Activated CD4-positive, CD25-positive, alpha-beta regulatory T cell treated with anti-CD3 and anti-CD28 coated beads, Interleukin-2, amount 50 U/mL, for 24 hours (primary cell): ENCODE data around the gene AFF3.

Experiments
- ATAC-seq, 2 donors: fragments of 150-1000 bp; cut with Tn5 transposase; one replicate each; pipeline ENCODE4 v1.10.0; 2021; ENCODE audit warnings: mild to moderate bottlenecking in 1 of 2, moderate library complexity in 1 of 2

The AFF3 gene

DNA sequence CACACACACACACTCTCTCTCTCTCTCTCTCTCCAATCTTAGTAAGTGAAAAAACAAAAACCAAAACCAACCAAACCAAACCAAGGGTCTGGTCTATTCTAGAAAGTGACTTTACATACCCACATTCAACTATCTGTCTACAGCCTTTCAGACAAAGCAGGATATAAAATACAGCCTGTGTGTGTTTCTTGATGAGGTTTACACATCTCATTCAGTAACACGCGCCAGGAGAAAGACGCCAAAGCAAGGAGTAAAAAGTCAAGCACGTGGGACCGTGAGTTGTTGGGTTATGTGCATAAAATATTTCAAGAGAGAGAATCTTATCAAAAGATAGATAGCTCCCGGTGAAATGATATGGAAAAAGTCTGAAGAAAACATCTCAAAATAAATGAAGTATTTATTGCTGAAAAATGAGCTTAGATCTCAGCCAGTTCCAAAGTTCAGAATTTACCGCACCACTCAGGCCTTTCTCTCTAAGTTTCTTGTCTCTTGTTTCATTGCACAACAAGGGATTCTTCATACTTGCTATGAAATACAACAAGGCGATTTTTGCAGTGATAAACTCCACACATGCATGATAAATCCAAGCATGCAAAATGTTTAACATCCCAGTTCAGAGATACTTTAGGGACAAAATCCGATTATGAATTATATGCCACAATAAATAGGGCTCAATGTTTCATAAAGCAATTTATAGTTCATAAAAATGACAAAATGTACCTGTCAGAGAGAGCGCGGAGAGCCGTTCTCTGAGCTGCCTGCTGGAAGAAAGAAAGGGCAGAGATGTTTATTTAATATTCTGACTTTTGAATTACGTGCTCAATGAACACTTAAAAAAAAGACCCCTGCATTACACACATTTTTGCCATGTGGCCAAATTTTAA, 493.2 kb downstream of the AFF3 start:
- no peak for ATAC-seq

DNA sequence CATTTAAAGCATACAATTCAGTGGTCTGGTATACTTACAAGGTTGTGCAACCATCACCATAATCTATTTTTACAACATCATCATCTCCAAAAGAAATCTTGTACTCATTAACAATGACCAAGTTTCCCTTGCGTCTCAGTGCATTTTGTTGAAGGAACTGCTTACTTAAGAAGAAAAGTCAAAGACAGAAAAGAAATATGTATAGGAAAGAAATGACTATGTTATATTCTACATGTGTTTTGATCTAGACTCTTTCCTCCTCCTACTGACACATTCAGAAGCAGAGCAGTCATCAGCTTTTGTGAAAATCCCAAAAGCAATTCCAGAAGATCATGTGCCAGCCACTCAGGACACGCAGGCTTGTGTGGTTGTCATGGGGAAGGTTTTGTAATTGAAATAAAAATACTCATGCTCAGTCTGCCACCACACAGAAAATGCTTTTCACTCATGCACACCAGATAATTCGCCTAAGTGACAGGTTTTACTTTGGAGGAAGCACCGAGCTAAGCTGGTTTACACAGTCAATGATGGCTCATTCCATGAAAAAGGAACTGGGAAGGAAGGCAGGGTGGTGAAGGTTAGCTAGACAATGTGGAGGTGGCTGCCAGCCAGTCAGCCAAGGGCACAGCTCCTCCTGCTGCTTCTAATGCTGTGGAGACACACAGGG, 494.1 kb downstream of the AFF3 start:
- no peak for ATAC-seq

GRCh38 chr2:99645960-99646359, 496.4 kb downstream of the AFF3 start:
- ATAC-seq, result no peak

- no peak for ATAC-seq
These were observed 498.0 kb downstream of the AFF3 start for GRCh38 chr2:99644419-99644787.

GRCh38 chr2:99643787-99644418, 498.5 kb downstream of the AFF3 start:
- no peak for ATAC-seq

DNA sequence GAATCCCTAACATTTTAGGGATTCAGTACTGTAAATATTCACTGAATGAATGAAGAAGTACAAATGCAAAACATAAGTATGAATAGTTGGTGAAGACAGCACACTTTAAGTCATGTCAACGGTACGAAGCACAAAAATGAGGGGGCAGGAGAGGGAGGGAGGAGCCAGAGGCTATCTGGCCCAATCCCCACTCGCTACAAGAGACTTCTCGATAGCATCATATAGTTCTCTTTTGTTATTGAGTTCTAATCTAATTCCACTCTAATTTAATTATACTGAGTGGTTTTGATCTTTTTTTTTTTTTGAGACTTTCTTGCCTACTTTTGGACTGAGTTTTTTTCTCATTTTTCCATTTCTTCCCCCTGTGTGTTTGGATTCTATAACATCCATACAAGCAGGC, 500.4 kb downstream of the AFF3 start:
- no peak for ATAC-seq

DNA sequence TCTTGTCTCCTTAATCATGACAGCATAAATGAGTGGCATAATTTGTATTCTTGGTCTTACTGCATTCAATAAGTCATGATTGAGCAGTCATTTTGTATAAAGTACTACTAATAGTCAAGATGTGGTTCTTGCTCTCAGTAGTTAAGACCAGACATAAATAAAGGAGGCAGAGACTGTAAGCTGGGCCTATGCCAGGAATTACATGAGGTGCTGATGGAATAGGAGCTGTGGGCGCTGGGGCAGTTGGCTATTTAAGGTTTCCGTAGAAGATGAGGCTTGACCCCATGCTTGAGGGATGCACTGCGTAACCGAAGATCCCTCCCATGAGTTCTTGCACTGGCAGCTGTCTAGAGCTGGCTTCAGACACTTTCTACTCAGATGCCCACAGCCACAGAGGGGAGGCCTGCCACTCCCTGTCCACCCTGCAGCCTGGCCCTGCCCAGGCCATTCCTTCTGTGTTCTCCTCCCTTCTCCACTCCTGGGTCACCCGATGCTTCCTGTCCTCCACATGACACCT, 501.7 kb downstream of the AFF3 start:
- no peak for ATAC-seq

DNA sequence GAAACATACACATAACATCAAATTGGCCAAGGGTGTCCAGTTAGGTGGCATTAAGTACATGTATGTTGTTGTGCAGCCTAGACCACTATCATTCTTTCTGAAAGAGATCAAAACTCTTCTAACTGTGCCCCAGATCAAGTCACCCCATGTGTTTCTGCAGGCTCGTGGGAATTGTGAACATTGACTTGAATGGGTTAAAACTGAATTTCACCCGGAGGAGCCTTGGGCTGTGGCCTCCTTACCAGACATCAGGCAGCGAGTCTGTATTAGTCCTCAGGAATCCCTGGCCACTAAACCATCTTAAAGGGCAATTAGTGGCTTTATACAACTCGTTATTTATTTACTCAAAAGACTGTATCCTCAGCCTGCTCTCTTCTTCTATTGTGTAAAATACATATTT, 503.6 kb downstream of the AFF3 start:
- ATAC-seq, result no peak

- ATAC-seq, result no peak
These were observed 505.2 kb downstream of the AFF3 start for GRCh38 chr2:99637159-99637697.

- ATAC-seq, result no peak
These were observed 506.0 kb downstream of the AFF3 start for GRCh38 chr2:99636144-99637034.

DNA sequence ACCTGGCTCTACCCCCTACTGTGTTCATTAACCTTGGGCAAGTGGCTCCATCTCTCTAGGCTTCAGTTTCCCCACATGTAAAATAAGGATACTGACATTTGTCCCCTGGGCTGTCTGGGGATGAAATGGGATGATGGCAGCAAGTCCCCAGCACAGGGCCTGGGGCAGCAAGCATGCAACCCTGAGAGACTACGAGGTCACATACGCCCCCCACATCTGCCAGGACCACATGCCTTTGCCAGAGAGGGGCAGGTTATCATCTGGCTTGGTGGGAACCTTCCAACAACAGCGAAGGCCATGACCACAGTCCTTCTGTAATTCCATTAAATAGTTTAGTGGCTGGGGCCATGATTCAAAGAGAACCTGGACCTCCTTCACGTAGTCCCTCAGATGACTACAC, 506.7 kb downstream of the AFF3 start:
- ATAC-seq, result no peak

- no peak for ATAC-seq
These were observed 508.2 kb downstream of the AFF3 start for GRCh38 chr2:99634234-99634633.

DNA sequence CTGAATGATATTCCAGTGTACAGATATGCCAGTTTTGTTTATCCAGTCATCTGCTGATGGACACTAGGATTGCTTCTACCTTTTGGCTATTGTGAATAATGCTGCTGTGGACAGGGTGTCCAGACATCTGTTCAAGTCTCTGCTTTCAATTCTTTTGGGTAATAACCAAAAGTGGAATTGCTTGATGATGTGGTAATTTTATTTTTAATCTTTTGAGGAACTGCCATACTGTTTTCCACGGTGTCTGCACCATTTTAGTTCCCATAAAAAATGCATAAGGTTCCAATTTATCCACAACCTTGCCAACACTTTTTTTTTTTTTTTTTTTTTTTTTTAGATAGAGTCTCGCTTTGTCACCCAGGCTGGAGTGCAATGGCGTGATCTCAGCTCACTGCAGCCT, 510.7 kb downstream of the AFF3 start:
- ATAC-seq, result no peak

DNA sequence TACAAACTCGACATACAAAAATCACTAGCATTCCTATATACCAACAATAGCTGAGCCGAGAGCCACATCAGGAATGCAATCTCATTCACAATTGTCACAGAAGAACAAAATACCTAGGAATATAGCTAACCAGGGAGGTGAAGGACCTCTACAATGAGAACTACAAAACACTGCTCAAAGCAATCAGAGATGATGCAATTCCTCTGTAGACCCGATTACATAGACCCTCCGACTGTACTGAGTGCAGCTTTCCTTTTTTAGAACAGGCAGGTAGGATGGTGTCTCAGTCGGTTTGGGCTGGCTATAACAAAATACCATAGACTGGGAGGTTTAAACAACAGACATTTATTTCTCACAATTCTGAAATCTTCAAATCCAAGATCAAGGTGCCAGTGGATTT, 513.1 kb downstream of the AFF3 start:
- ATAC-seq, result no peak

GRCh38 chr2:99626158-99626557, 516.2 kb downstream of the AFF3 start:
- no peak for ATAC-seq

DNA sequence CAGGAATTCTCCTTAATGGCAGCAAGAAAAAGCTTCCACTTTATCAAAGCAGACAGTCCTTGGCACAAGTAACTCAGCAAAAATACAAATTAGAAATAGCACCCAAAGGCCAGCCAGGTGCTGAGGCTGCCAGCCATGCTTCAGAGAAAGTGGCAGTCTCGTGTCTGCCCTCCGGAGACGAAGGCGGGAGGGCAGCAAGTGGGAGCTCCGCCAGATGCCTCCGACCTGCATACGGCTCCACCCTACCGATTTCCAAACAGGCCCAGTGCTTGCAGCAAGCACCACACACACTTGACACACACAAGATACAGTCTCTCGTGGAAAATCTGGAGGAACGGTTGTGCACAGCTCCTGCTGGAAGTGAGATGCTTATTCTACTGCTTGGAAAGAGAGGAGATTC, 517.7 kb downstream of the AFF3 start:
- ATAC-seq, result no peak

DNA sequence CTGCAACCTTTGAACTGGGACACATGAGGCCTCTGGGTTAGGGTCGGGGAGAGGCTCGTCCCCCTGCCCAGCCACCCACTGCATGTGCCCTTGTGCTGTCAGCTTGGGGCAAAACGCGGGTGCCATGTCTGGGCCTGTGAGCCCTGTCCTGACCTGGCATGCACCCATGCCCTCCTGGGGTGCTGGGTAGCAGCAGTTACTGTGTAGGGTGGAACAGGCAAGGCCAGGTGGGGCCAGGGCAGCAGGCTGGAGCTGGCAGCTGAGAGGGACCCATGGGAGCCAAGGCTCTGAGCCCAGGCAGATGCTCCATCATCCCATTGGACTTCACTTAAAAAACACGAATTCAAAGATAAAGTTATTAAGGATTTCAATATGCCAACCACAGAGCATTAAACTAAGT, 518.8 kb downstream of the AFF3 start:
- ATAC-seq, result no peak

GRCh38 chr2:99623035-99623434, 519.4 kb downstream of the AFF3 start:
- no peak for ATAC-seq

- no peak for ATAC-seq
These were observed 519.9 kb downstream of the AFF3 start for GRCh38 chr2:99622534-99622933.

DNA sequence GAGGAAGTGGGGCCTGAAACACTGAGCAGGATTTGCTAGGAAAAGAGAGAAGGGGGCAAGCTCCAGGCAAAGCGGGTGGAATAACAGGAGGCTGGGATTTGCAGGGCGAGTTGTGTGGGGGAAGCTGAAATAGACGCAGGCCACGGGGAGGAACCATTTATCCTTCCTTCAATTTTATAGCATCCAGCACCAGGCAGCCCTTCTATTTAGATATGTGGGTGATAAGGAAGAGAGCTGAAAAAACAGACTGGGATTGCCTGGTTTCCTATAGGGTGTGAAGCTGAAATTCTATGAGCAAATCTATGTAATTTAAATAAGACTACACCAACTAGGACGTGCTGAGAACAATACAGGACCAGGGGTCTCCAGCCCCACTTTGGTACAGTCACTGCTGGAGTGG, 520.6 kb downstream of the AFF3 start:
- ATAC-seq, result no peak

DNA sequence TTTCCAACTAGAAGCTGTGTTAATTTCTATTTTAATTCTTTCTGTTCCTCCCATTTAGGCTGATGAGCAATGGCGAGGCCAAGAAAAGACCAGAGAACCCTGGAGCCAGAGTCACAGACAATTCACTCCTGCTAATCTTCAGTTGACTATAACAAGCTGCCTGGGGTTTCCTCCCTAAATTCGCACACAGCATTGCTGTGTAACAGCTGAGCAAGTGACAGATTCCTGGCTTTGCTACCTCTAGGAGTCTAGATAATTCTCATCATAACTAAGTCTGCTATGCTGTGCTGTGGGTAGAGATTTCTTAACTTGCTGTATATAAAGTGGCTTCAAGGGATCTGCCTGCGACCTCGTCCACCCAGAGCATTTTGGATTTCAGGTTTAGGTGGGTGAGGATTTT, 521.3 kb downstream of the AFF3 start:
- no peak for ATAC-seq

GRCh38 chr2:99619151-99619550, 523.2 kb downstream of the AFF3 start:
- no peak for ATAC-seq
